Gastrocnemius medialis (tissue), 4 donors: ENCODE measurements around the gene CLMN.

ENCODE experiments used
- CTCF ChIP-seq, 5 experiments: fragments of 450-650 bp in 3 of 5; fragments of 200-600 bp in 2 of 5; sonication (generic) in 2 of 5; IDR thresholded peaks in 4 of 5; conservative IDR thresholded peaks in 1 of 5; 1 replicate in 4 of 5; 2 replicates in 1 of 5; pipeline ENCODE4 v1.5.1; 2016 to 2019; ENCODE audit warnings: antibody characterized with exemption in 5 of 5, mild to moderate bottlenecking in 3 of 5, moderate library complexity in 3 of 5
- POLR2A ChIP-seq, 2 donors: fragments of 450-650 bp; IDR thresholded peaks; one replicate each; pipeline ENCODE4 v1.6.1; 2017; ENCODE audit warnings: antibody characterized with exemption in 2 of 2, mild to moderate bottlenecking in 2 of 2, moderate library complexity in 2 of 2

DNA sequence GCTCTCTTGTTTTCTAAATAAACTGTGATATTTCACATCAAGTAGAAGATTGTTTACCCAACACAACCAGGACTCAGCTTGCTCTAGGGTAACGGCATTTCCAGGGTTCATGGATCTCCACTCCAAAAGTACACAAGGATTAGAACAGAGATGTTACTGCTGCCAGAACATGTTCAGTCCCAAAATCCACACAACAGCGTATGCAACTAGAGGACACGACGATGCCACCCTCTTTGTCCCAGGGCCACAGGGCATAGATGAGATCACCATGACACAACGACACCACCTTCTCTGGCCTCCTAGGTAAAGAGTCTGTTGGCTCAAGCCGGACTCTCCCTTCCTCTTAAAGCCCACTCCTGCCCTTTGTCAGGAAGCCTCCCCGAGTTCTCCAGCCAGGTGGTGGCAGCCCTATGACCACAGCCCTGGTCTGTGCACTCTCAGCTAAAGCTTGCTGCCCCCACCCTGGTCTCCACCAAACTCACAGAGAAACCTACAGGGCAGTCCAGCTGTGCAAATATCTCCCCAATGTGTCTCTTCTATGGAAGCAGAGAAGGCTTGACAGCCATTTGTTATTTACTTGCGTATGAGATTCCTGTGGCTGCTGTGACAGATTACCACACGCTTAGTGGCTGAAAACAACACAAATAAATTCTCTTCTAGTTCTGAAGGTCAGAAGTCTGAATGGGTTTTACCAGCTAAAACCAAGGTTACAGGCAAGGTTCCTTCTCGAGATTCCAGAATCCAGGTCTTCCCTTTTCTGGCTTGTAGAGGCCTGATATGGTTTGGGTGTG lies 10.3 kb downstream of the CLMN start:
- no peak for TF ChIP-seq POLR2A (IDR thresholded peaks at IDR 0.05)
- no peak for TF ChIP-seq CTCF (IDR thresholded peaks at IDR 0.05 in 4 of 5, conservative IDR thresholded peaks at IDR 0.05 in 1 of 5)
